Measurements from ENCODE around the gene SRRM5.
"Not testable (repeated sequence)": the region's sequence is repeated elsewhere in the genome, so short reads cannot be mapped to it uniquely, and the experiment has no call there.

SRRM5 gene, protein sequence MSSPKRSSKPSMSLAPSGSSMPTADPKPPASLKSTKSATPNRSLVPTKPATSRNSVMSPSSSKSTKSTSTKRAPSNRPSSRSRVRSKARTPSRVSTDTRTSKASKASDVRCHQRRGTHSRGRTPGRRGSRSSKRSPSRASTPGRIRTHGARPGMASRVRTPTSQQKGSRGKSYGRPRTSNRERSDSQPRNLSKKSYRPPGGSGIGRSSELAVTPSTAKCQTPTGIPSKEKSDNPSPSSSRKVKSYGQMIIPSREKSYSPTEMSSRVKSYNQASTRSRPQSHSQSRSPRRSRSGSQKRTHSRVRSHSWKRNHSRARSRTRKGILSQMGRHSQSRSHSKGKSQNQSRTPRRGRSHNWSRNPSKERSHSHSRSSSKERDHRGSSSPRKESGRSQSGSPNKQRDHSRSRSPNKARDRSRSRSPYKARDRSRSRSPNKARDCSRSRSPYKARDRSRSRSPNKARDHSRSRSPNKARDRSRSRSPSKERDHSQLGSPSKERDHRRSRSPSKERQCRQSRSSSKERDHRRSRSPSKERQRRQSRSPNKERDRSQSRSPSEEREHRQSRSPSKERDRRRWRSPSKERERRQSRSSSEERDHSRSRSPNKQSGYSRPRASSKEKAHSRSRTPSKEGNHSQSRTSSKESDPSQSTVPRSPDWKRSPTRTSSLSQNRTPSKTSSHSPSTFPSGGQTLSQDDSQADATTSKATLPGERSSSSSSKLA

DNA sequence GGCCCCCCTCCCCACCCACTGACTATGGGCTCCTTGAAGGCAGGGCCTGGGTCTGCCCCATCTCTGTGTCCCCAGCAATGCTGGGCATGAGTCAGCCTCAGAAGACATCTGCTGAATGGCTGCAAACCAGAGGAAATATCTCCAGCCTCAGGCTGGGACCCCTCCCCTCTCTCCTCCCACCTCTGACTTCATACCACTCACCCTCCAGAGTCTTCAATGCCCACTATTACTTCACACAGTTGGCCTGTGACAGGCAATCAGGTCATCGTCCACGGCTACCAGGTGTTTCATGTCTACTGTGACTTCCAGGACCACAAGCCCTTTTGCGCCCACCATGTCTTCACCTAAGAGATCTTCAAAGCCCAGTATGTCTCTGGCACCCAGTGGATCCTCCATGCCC is at the start of gene SRRM5:
TSS of gene SRRM5 (plus strand) at position 301 of the 400 bp plus-strand sequence. CDS start at position 335, 34 bp downstream.
- DNase-seq, result no peak

- no peak for DNase-seq
Measured at GRCh38 chr19:43562226-43562697, 49.6 kb upstream of the SRRM5 start.

DNA sequence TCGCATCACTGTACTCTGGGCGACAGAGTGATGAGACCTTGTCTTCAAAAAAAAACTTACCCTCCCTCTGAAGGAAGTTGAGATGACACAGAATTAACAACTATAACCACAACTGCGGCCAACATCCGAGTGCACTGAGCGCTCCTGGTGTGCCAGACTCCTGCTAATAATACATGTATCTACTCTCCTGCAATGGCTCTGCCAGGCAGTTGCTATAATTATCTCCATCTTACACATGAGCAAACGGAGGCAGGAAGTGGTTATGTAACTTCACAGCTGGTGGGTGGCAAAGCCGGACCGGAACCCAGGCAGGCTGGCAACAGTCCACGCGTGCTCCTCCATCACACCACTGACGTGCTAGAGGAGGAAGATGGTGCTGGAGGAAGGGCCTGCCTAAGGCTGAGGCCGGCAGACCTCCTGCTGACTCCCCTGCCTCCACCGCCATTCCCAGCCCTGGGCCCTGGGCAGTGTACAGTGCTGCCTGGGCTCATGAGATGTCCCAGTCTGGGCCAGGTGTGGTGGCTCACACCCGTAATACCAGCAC is 49.1 kb upstream of the SRRM5 start:
- DNase-seq, result peak in 3 of 4 experiments; percentile 20 to 62 (median 45)

DNA sequence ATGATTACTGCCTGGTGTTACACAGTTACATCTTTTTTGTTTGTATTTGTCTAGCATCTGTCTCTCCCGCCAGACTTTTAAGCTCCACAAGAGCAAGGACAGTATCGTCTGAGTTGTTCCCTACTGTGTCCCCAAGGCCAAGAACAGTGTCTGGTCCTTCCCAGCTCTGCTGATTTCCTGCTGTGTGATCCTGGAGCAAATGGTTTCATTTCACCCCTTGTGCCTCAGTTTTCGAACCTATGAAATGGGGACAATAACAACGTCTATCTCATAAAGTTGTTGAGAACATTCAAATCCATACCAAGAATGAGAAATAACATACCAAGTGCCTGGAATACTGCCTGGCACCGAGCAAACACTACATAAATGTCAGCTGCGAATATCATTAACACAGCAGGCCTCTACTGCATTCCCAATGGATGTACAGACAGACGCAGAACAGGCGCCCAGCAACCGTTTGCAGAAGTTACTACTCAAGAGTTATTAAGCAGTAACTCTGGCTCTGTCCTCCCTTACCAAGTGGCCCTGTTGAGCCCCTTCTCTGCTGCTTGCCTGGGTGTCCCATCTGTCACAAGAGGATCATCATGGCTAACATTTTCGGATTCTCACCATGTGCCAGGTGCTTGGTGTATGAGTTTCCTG is 48.0 kb upstream of the SRRM5 start:
- no peak for DNase-seq

DNA sequence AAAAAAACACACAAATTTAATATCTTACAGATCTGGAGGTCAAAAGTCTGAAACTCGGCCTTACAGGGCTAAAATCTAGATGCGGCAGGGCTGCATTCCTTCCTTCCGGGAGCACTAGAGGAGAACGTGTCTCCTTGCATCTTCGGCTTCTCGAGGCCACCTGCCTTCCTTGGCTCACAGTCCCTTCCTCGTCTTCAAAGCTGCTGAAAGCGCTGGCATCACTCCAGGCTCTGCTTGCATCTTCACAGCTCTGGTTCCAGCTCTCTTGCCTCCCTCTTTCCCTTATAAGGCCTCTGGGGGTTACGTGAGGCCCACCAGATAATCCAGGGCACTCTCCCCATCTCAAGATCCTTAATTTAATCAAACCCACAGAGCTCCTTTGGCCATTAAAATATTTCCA is 47.1 kb upstream of the SRRM5 start:
- no peak for DNase-seq

DNA sequence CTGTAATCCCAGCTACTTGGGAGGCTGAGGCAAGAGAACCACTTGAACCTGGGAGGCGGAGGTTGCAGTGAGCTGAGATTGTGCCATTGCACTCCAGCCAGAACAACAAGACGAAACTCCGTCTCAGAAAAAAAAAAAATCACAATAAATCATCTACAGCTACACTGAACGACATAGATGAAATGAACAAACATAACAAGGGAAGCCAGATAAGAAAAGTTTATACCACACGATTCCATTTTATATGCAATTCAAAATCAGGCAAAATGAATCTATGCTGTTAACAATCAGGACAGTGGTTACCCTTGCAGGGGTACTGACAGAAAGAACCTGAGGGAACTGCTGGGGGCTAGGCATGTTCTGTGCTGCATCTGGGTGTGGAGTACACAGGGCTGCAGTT is 42.2 kb upstream of the SRRM5 start:
- DNase-seq, result no peak

DNA sequence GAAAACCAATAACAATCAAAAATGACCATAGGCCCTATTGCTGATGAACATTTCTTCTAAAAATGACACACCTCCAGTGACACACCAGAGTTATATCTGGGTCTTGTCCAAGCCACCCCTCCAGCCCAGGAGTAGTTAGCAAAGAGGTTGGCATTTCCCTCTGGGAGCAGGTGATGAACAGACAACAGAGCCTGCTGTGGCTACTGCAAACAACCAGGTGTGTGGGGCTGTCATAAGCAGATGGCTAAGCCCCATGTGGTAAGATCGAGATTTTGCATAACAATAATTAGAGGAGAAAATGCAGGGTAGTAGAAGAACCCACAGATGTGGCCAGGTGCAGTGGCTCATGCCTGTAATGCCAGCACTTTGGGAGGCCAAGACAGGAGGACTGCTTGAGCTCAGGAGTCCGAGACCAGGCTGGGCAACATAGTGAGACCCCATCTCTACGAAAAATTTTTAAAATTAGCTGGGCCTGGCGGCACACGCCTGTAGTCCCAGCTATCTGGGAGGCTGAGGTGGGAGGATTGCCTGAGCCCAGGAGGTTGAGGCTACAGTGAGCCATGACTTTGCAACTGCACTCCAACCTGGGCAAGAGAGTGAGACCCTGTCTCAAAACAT is 41.6 kb upstream of the SRRM5 start:
- no peak for DNase-seq

DNA sequence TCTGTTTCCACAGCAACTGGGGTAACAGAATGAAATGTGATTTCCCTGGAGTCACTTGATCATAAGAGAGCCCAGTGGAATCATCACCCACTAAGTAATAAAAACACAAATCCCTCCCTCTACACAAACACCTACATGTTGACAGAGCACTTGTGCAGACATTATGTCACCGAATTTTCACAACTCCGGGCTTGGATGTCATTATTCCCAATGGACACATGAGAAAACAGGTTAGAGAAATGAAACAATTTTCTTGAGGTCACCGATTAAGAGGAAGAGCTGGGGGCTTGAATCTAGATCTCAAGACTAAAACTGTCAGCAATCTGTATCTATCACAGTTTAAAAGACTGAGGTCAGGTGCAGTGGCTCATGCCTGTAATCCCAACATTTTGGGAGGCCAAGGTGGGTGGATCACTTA is 39.7 kb upstream of the SRRM5 start:
- no peak for DNase-seq

DNA sequence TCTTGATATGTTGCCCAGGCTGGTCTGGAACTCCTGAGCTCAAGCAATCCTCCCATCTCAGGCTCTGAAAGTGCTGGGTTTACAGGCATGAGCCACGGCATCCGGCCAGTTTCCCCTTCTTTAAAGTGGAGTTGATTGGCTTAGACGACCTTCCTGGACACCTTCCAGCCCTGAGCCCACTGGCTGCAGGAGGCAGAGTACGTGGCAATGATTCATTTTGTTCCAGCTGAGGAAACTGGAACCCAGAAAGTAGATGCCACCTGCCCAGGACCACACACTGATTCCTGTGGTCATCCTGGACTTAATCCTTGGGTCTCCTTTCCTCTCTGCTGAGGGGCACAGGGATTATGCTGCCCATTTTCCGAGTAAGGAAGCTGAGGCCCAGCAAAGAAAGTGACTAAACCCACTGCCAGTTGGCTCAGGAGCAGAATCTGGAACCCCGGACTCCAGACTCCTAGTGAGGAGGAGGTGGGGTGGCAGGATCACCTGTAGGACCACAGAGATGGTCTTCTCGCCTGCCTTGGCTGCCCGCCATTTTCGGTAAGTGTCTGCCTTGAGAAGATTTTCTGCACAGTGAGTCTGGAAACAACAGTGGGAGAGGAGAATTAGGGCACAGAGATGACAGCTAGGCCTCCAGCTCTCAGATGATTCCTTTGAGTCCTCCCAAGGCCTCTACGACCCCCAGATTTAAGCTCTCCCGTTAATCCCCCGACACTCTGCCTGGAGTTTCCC is 37.3 kb upstream of the SRRM5 start:
- no peak for DNase-seq

GRCh38 chr19:43575156-43575950 is 36.5 kb upstream of the SRRM5 start, which contains the start of the genes PINLYP and XRCC1:
Gene PINLYP, plus strand, starts transcription at chr19:43575801. Its CDS starts 1,391 bp downstream, at chr19:43577192.
Gene XRCC1, minus strand, starts transcription at chr19:43575527. Its CDS starts 69 bp downstream, at chr19:43575458.
- peak; percentile 82 to 92 (median 84) for DNase-seq

DNA sequence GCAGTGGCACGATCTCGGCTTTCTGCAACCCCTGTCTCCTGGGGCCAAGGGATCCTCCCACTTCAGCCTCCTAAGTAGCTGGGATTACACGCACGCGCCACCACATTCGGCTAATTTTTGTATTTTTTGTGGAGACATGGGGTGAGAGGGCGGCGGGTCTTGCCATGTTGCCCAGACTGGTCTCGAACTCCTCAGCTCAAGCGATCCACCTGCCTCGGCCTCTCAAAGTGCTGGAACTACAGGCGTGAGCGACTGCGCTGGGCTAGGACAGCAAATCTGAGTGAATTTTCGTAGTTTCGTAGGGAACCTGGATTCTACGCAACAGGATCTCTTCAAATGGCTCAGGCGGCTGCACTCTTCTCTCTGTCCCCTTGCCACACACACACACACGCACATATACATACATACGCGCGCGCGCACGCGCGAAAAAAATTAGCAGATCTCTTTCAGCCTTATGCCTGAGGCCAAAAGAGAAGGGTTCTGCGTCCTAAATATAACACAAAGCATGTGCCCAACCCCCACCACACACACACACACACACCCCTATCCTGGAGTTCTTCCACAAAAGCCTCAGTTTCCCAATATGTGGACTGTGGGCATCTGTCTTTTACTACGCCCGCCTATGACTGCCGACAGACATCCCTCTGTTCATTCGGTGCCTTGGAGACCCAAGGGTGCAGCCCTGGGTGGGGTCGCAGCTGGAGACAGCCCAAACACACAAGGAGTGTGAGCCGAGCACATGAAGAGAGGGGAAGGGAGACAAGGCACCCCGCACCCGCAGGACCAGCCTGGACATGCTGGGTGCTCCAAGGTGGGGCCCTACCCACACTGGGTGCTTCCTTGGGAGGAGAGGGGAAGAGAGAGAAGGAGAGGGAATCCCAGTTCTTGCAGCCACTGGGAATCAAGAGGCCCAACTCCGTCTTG is 35.7 kb upstream of the SRRM5 start:
- DNase-seq, result peak in 1 of 4 experiments; percentile 14

DNA sequence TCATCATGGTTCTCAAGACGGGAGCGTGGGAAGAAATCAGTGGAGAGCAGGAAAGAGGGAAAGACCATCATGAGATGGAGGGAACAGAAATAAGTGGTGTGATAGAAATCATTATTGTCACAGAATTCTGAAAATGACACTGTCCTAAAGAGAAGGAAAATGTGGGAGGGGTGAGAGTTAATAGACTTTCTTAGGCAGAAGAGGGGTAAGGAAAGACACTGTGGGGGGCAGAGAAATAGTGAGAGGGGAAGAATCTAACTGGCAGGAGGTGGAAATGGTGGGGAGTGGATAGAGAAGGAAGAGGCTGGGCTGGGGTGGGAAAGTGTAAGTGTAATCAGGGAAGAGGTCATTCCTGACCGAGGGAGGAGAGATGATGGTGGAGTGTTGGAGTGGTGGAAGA is 33.1 kb upstream of the SRRM5 start:
- DNase-seq, result no peak

DNA sequence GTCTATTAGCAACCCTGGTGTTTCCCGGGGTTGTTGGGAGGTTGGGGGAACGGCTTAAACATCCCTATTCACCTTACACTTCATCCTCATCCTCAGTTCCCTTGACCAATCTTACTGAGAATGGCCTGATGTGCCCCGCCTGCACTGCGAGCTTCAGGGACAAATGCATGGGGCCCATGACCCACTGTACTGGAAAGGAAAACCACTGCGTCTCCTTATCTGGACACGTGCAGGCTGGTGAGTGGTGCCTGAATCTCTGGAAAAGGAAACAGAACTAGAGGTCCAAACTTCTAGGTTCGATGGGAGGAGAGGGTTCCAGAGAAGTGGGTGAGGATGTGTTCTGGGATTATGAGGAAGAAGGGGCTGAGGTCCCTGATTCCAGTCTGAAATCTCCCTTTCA is 30.4 kb upstream of the SRRM5 start:
- no peak for DNase-seq

DNA sequence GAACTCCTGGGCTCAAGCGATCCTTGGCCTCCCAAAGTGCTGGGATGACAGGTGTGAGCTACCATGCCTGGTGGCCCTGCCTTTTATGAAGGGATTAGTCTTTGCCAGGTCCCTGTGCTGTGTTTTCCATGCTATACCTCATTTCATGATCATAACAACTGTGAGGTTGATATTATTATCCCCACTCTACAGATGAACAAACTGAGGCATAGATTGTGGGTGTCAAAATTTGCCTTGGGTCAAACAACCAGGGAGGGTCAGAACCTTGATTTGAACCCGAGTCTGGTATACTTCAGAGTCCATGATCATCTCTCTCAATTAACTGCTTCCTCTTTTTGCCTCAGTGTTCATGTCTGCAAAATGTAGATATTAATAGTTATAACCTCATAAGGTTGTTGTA is 29.4 kb upstream of the SRRM5 start:
- DNase-seq, result no peak

DNA sequence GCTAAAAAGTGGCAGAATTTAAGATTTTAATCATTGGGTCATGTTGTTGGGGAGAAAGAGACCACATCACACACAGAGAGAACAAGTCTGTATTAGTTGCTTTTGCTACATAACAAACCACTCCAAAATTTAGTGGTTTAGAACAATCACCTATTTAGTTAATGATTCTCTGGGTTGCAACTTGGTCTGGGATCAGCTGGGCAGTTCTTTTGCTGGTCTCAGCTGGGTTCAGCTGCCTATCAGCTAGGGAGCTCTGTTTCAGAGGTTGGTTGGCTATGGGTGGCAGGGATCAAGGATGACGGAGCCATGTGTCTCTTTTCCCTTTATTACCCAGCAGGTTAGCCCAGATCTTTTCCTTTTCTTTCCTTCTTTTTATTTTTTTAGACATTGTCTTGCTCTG is 27.4 kb upstream of the SRRM5 start:
- no peak for DNase-seq

GRCh38 chr19:43586346-43586745 is 25.5 kb upstream of the SRRM5 start:
- no peak for DNase-seq

- not testable (repeated sequence) for DNase-seq
Measured at GRCh38 chr19:43587029-43587428, 24.9 kb upstream of the SRRM5 start.

DNA sequence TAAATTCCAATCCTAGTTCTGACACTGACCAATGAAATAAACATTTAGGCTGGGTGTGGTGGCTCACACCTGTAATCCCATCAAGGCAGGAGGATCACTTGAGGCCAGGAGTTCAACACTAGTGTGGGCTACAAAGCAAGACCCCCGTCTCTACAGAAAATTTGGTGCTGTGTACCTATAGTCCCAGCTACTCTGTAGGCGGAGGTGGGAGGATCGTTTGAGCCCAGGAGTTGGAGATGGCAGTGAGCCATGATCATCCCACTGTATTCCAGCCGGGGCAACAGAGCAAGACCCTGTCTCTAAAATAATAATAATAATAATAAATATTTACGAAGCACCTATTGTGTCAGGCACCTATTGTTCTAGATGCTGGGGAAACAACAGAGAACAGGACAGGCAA is 22.6 kb upstream of the SRRM5 start:
- no peak for DNase-seq

- DNase-seq, result no peak
Measured at GRCh38 chr19:43589678-43590077, 22.2 kb upstream of the SRRM5 start.

Measured in activated naive CD4-positive, alpha-beta T cell (primary cell).